ENCODE results near the gene MARCHF2.
"Not testable (repeated sequence)": the region's sequence is repeated elsewhere in the genome, so short reads cannot be mapped to it uniquely, and the experiment has no call there.

DNA sequence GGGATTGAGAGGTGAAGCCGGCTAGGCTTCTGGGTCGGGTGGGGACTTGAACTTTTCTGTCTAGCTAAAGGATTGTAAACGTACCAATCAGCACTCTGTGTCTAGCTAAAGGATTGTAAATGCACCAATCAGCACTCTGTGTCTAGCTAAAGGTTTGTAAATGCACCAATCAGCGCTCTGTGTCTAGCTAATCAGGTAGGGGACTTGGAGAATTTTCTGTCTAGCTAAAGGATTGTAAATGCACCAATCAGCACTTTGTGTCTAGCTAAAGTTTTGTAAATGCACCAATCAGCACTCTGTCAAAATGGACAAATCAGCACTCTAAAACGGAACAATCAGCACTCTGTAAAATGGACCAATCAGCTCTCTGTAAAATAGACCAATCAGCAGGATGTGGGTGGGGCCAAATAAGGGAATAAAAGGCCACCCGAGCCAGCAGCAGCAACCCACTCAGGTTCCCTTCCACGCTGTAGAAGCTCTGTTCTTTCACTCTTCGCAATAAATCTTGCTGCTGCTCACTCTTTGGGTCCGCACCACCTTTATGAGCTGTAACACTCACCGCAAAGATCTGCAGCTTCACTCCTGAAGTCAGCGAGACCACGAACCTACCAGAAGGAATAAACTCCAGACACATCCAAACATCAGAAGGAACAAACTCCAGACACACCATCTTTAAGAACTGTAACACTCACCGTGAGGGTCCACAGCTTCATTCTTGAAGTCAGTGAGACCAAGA, 33.8 kb upstream of the MARCHF2 start:
- TF ChIP-seq, protein P1, sequence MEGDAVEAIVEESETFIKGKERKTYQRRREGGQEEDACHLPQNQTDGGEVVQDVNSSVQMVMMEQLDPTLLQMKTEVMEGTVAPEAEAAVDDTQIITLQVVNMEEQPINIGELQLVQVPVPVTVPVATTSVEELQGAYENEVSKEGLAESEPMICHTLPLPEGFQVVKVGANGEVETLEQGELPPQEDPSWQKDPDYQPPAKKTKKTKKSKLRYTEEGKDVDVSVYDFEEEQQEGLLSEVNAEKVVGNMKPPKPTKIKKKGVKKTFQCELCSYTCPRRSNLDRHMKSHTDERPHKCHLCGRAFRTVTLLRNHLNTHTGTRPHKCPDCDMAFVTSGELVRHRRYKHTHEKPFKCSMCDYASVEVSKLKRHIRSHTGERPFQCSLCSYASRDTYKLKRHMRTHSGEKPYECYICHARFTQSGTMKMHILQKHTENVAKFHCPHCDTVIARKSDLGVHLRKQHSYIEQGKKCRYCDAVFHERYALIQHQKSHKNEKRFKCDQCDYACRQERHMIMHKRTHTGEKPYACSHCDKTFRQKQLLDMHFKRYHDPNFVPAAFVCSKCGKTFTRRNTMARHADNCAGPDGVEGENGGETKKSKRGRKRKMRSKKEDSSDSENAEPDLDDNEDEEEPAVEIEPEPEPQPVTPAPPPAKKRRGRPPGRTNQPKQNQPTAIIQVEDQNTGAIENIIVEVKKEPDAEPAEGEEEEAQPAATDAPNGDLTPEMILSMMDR (IDR thresholded peaks at IDR 0.05) = not testable (repeated sequence)
- TF ChIP-seq POLR2A (IDR thresholded peaks at IDR 0.05) = not testable (repeated sequence)
